Transverse colon (tissue), 4 donors: ENCODE results near the gene TUFT1.

Experiments
- CTCF ChIP-seq, 5 experiments: fragments of 200-600 bp in 3 of 5; fragments of 450-650 bp in 2 of 5; sonication (generic) in 3 of 5; IDR thresholded peaks; 1 replicate in 2 of 5; 2 replicates in 3 of 5; pipeline ENCODE4 v1.5.1; 2016 to 2017; ENCODE audit warnings: antibody characterized with exemption in 5 of 5, inconsistent platforms in 3 of 5, mild to moderate bottlenecking in 2 of 5, moderate library complexity in 1 of 5
- EP300 ChIP-seq: sonication (generic); formaldehyde crosslinking; IDR thresholded peaks from one replicate; pipeline ENCODE4 v1.6.1; 2017; ENCODE audit warnings: antibody characterized with exemption, low read depth
- POLR2AphosphoS5 ChIP-seq, 3 donors: sonication (generic); formaldehyde crosslinking; IDR thresholded peaks; one replicate each; pipeline ENCODE4 v1.6.1; 2016; ENCODE audit warnings: antibody characterized with exemption in 3 of 3

DNA sequence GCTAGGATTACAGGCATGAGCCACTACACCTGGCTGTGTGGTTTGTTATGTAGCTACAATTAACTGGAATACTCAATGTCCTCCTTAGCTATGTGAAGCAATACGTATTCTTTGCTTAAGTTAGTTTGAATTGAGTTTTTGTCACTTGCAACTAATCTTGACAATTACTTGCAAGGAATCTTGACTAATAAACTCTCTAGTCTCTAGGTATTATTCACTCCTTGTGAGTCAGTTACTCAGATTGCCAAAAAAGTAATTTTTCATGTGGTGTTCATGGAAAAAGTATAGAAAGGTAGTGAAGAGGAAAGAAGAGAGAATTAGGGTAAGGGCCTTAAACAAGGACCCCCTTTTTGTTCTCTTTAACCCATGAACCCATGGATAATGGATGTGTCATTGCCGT, 64.2 kb downstream of the TUFT1 start:
- no peak for TF ChIP-seq EP300
- no peak for TF ChIP-seq CTCF (IDR thresholded peaks at IDR 0.05)
- no peak for TF ChIP-seq POLR2AphosphoS5 (IDR thresholded peaks at IDR 0.05)
